OCI-LY7 (cell line): Measurements from ENCODE around the gene GPS2. TPM values are rescaled to one million over a fixed set of nuclear protein-coding genes. Genes with fewer than 3 reads are reported as not detected.

ENCODE experiments used
- BruUV-seq: library from RNA; stranded (reverse); fragments of 400-500 nt; replicated peaks from 2 replicates; lab custom pipeline; 2021; lab: Mats Ljungman, UMichigan
- CTCF ChIA-PET: fragments of 300-600 bp; sonication (Branson Sonifier 250); formaldehyde crosslinking; loops from one replicate; lab custom pipeline; 2022; ENCODE audit warnings: antibody characterized with exemption; ENCODE audit not compliant: unreplicated experiment; lab: Charles Lee
- POLR2A ChIA-PET: fragments of 300-600 bp; sonication (Branson Sonifier 250); formaldehyde crosslinking; loops from one replicate; lab custom pipeline; 2022; ENCODE audit warnings: antibody characterized with exemption; lab: Charles Lee
- DNase-seq: peaks from one replicate; pipeline ENCODE4 v3.0.0-alpha.2; 2015; ENCODE audit warnings: low spot score
- H2AFZ ChIP-seq: fragments of 200-600 bp; sonication (generic), shearing (Covaris generic); 2 replicates; pipeline ENCODE4 v1.6.1; 2014; ENCODE audit warnings: mild to moderate bottlenecking, antibody characterized with exemption, low read length, moderate library complexity
- H3K27ac ChIP-seq: fragments of 200-600 bp; sonication (generic); 2 replicates; pipeline ENCODE4 v1.5.1; 2014; ENCODE audit warnings: mixed run types, low read depth, mild to moderate bottlenecking, moderate library complexity, low read length, inconsistent platforms; ENCODE audit not compliant: poor library complexity, severe bottlenecking
- H3K36me3 ChIP-seq: fragments of 200-600 bp; sonication (generic); 2 replicates; pipeline ENCODE4 v1.6.1; 2014; ENCODE audit warnings: mild to moderate bottlenecking, antibody characterized with exemption, low read length, moderate library complexity, mixed read lengths; ENCODE audit not compliant: insufficient read depth
- H3K4me1 ChIP-seq: fragments of 200-600 bp; sonication (generic); 2 replicates; pipeline ENCODE4 v1.5.1; 2014; ENCODE audit warnings: mild to moderate bottlenecking, low read length; ENCODE audit not compliant: insufficient read depth, poor library complexity, severe bottlenecking
- H3K4me2 ChIP-seq: fragments of 200-600 bp; sonication (generic); 2 replicates; pipeline ENCODE4 v1.6.1; 2014; ENCODE audit warnings: mild to moderate bottlenecking, low read length
- H3K4me3 ChIP-seq: fragments of 200-600 bp; sonication (generic); 2 replicates; pipeline ENCODE4 v1.5.1; 2014; ENCODE audit warnings: mild to moderate bottlenecking, low read depth, low read length; ENCODE audit not compliant: poor library complexity, severe bottlenecking
- H3K79me2 ChIP-seq: fragments of 200-600 bp; sonication (generic); 2 replicates; pipeline ENCODE4 v1.6.1; 2016; ENCODE audit warnings: low read depth, mild to moderate bottlenecking, low read length, moderate library complexity, mixed read lengths; ENCODE audit not compliant: insufficient read depth
- H3K9me2 ChIP-seq: fragments of 200-600 bp; sonication (generic); 2 replicates; pipeline ENCODE4 v1.6.1; 2016; ENCODE audit warnings: mild to moderate bottlenecking, low read length, mixed read lengths; ENCODE audit not compliant: insufficient read depth
- H3K9me3 ChIP-seq: fragments of 200-600 bp; sonication (generic); 2 replicates; pipeline ENCODE4 v1.6.1; 2014; ENCODE audit warnings: mild to moderate bottlenecking, mixed run types, low read length, mixed read lengths
- H4K20me1 ChIP-seq: fragments of 200-600 bp; sonication (generic); 2 replicates; pipeline ENCODE4 v1.6.1; 2014; ENCODE audit warnings: mild to moderate bottlenecking, antibody characterized with exemption, low read length, moderate library complexity, mixed read lengths; ENCODE audit not compliant: insufficient read depth
- CTCF ChIP-seq: fragments of 200-600 bp; sonication (generic); conservative IDR thresholded peaks from 2 replicates; pipeline ENCODE4 v1.5.1; 2014; ENCODE audit warnings: mild to moderate bottlenecking, antibody characterized with exemption, low read length, moderate library complexity, mixed read lengths
- EZH2phosphoT487 ChIP-seq: fragments of 200-600 bp; sonication (generic); IDR thresholded peaks from 2 replicates; pipeline ENCODE4 v1.6.1; 2018; ENCODE audit warnings: low read depth, borderline replicate concordance, mild to moderate bottlenecking, mixed run types, antibody characterized with exemption, low read length, moderate library complexity, mixed read lengths
- intact Hi-C: fragments of 100-400 bp; cut with micrococcal nuclease; formaldehyde crosslinking; loops from one replicate; pipeline ENCODE4 v1.10.0; 2022; ENCODE audit not compliant: unreplicated experiment
- total RNA-seq, 2 experiments: library from RNA; depleted of rRNA in 1 of 2; stranded (reverse); fragments of >200 nt in 1 of 2; shearing (Covaris generic) in 1 of 2; gene quantifications; 2 replicates each; pipeline ENCODE4 v1.2.3, GENCODE V29; 2014 to 2022

GPS2 gene
- total RNA-seq, 2 experiments from 2014 or later: 70.5 to 75.0 TPM

GRCh38 chr17:7290166-7290565 is 25.0 kb downstream of the GPS2 start:
- POLR2A ChIA-PET: no interaction called here
- H3K4me3 ChIP-seq: no peak overlapping the region
- H3K36me3 ChIP-seq: no peaks in the 10 kb centered on the region
- no peaks in the 10 kb centered on the region for H3K9me2 ChIP-seq
- no peak overlapping the region for H2AFZ ChIP-seq
- H3K27ac ChIP-seq: no peak overlapping the region
- peaks cover 28% of the 10 kb centered on the region for H3K4me1 ChIP-seq
- TF ChIP-seq EZH2phosphoT487 (no peak), CTCF (no peak)
- BruUV-seq: no TSS peak
- no peak for DNase-seq
- no peaks in the 10 kb centered on the region for H3K9me3 ChIP-seq
- no peaks in the 10 kb centered on the region for H4K20me1 ChIP-seq
- intact Hi-C loops: no loop called here
- CTCF ChIA-PET: no interaction called here
- H3K79me2 ChIP-seq: no peaks in the 10 kb centered on the region
- H3K4me2 ChIP-seq: no peak overlapping the region

- H2AFZ ChIP-seq: no peak overlapping the region
- no peak overlapping the region for H3K4me3 ChIP-seq
- no peaks in the 10 kb centered on the region for H3K9me3 ChIP-seq
- no peaks in the 10 kb centered on the region for H3K9me2 ChIP-seq
- POLR2A ChIA-PET: no interaction called here
- no peaks in the 10 kb centered on the region for H3K36me3 ChIP-seq
- intact Hi-C loops: no loop called here
- peaks cover 25% of the 10 kb centered on the region for H3K4me1 ChIP-seq
- H3K4me2 ChIP-seq: no peak overlapping the region
- no peak for DNase-seq
- no TSS peak for BruUV-seq
- H3K79me2 ChIP-seq: no peaks in the 10 kb centered on the region
- TF ChIP-seq EZH2phosphoT487: no peak
- no peak for TF ChIP-seq CTCF
- no peaks in the 10 kb centered on the region for H4K20me1 ChIP-seq
- CTCF ChIA-PET: no interaction called here
- no peak overlapping the region for H3K27ac ChIP-seq
Observed at GRCh38 chr17:7289256-7290032, 25.7 kb downstream of the GPS2 start.

GRCh38 chr17:7285679-7286078 is 29.5 kb downstream of the GPS2 start:
- Histone ChIP-seq H3K9me2 (no peaks in the 10 kb centered on the region), H3K27ac (no peak overlapping the region), H3K9me3 (no peaks in the 10 kb centered on the region), H3K4me1 (peaks cover 33% of the 10 kb centered on the region), H3K36me3 (no peaks in the 10 kb centered on the region), H3K4me3 (no peak overlapping the region), H3K79me2 (no peaks in the 10 kb centered on the region), H3K4me2 (no peak overlapping the region), H2AFZ (no peak overlapping the region), H4K20me1 (no peaks in the 10 kb centered on the region)
- ChIA-PET CTCF (interaction anchor here (0.6 kb wide), 1 partner anchor 11 kb away, joined by 3 read pairs; no protein-coding TSS in a partner anchor), POLR2A (interaction anchor here (1.0 kb wide), 1 partner anchor 51 kb away, joined by 4 read pairs; the partner anchor contains the start of gene ACAP1)
- DNase-seq: no peak
- intact Hi-C loops: no loop called here
- BruUV-seq: no TSS peak
- TF ChIP-seq EZH2phosphoT487 (no peak), CTCF (no peak)
